Esophagus squamous epithelium (tissue), 5 donors: ENCODE results near the gene BAD. TPM values are rescaled to one million over a fixed set of nuclear protein-coding genes. Genes with fewer than 3 reads are reported as not detected.
A peak's percentile ranks its signal among the peaks of the same experiment; 100 is the strongest.

ENCODE experiments used
- DNase-seq: peaks from one replicate; lab custom pipeline; 2025; lab: John Stamatoyannopoulos, UW
- H3K27ac ChIP-seq, 4 donors: fragments of 200-600 bp; sonication (generic); one replicate each; pipeline ENCODE4 v1.5.1; 2016 to 2019; ENCODE audit warnings: mild to moderate bottlenecking in 1 of 4
- H3K27me3 ChIP-seq, 4 donors: fragments of 200-600 bp; sonication (generic); 1 replicate in 3 of 4; 2 replicates in 1 of 4; pipeline versions ENCODE4 v1.5.1 to v1.6.0; 2017 to 2021; ENCODE audit warnings: antibody characterized with exemption in 1 of 4
- H3K36me3 ChIP-seq, 3 donors: fragments of 200-600 bp; sonication (generic); one replicate each; pipeline ENCODE4 v1.5.1; 2016 to 2019
- H3K4me1 ChIP-seq, 3 donors: fragments of 200-600 bp; sonication (generic); one replicate each; pipeline ENCODE4 v1.5.1; 2017 to 2019
- H3K4me3 ChIP-seq, 4 donors: fragments of 200-600 bp; sonication (generic); 1 replicate in 3 of 4; 2 replicates in 1 of 4; pipeline ENCODE4 v1.5.1; 2016 to 2019; ENCODE audit warnings: mild to moderate bottlenecking in 2 of 4, moderate library complexity in 1 of 4
- H3K9me3 ChIP-seq, 3 donors: fragments of 200-600 bp; sonication (generic); one replicate each; pipeline ENCODE4 v1.5.1; 2016 to 2019
- POLR2A ChIP-seq, 4 donors: fragments of 450-650 bp; IDR thresholded peaks; one replicate each; pipeline ENCODE4 v1.6.1; 2017; ENCODE audit warnings: antibody characterized with exemption in 4 of 4, mild to moderate bottlenecking in 4 of 4, moderate library complexity in 3 of 4
- WGBS, 2 donors: methylation state at CpG; one replicate each; pipeline ENCODE4 v1.1.5; 2018; 5-methylcytosine and 5-hydroxymethylcytosine counted together
- intact Hi-C: fragments of 100-400 bp; cut with DNase I; formaldehyde crosslinking; loops from one replicate; pipeline ENCODE4 v1.15.0; 2022
- total RNA-seq, 4 donors: library from RNA; depleted of rRNA; stranded (reverse); fragments of >200 nt; gene quantifications; one replicate each; pipeline ENCODE4 v1.1.0, GENCODE V29; 2016
- TF ChIP-seq, protein P1 (sequence below), 6 experiments: fragments of 450-650 bp in 4 of 6; fragments of 200-600 bp in 2 of 6; sonication (generic) in 2 of 6; IDR thresholded peaks; one replicate each; pipeline ENCODE4 v1.5.1; 2016 to 2019; ENCODE audit warnings: antibody characterized with exemption in 6 of 6, mild to moderate bottlenecking in 4 of 6, moderate library complexity in 4 of 6
- donor health status: DM: yes; HTN: yes; CAD: no.

The BAD gene
- total RNA-seq, 4 donors from 2014 or later, result 49.4 to 86.5 (median 72.9) TPM

DNA sequence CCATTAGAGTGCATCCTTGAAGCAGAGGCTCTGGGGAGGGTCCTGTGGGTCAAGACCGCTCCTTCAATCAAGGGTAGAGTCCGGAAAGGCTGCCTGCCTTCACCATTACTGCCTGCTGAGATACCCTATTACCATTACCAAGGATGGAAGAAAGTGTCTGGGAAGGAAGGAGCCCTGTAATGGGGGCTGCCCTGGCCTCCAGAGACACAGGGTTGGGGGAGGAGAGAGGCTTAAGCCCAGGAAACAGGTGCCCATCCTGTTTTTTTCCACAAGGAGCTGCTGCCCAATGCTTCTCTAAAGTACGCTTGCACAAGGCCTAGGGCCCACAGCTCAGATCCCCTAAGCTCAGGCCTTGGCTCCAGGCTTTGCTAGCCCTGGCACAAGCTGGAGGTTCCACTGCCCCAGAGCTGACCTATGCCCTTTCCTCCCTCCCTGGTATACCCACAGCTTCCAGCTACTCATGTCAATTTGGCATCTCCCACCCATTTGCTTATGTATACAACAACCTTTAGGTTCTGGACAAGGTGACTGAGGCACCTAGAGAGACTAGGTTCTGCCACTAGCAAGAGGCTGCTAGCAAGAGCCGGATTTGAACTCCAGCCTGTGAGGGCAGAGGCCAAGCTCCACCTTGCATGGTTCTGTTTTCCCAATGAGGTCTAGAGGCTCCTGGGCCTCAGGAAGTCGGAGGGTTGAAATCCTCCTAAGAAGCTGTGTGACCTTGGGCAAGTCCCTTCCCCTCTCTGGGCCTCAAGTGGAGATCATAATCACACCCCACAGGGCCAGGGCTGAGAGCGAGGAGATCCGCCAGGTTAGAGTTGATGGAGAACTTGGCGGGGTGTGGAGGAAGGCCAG lies 34.7 kb downstream of the BAD start:
- H3K36me3 ChIP-seq, result peaks cover 0 to 13% (median 6%) of the 10 kb centered on the region in 3 donors
- no peak for DNase-seq
- intact Hi-C loops, result no loop called here
- WGBS, 2 donors, result 83 to 93% methylated on average over 3 to 4 of the region's 8 CpGs
- TF ChIP-seq, protein P1, sequence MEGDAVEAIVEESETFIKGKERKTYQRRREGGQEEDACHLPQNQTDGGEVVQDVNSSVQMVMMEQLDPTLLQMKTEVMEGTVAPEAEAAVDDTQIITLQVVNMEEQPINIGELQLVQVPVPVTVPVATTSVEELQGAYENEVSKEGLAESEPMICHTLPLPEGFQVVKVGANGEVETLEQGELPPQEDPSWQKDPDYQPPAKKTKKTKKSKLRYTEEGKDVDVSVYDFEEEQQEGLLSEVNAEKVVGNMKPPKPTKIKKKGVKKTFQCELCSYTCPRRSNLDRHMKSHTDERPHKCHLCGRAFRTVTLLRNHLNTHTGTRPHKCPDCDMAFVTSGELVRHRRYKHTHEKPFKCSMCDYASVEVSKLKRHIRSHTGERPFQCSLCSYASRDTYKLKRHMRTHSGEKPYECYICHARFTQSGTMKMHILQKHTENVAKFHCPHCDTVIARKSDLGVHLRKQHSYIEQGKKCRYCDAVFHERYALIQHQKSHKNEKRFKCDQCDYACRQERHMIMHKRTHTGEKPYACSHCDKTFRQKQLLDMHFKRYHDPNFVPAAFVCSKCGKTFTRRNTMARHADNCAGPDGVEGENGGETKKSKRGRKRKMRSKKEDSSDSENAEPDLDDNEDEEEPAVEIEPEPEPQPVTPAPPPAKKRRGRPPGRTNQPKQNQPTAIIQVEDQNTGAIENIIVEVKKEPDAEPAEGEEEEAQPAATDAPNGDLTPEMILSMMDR (IDR thresholded peaks at IDR 0.05), result no peak
- TF ChIP-seq POLR2A (IDR thresholded peaks at IDR 0.05), result no peak
- H3K27me3 ChIP-seq, result no peaks in the 10 kb centered on the region
- no peak overlapping the region for H3K4me3 ChIP-seq
- H3K9me3 ChIP-seq, result no peaks in the 10 kb centered on the region
- no peak overlapping the region for H3K27ac ChIP-seq
- H3K4me1 ChIP-seq, result peaks cover 41 to 75% (median 55%) of the 10 kb centered on the region in 3 donors

DNA sequence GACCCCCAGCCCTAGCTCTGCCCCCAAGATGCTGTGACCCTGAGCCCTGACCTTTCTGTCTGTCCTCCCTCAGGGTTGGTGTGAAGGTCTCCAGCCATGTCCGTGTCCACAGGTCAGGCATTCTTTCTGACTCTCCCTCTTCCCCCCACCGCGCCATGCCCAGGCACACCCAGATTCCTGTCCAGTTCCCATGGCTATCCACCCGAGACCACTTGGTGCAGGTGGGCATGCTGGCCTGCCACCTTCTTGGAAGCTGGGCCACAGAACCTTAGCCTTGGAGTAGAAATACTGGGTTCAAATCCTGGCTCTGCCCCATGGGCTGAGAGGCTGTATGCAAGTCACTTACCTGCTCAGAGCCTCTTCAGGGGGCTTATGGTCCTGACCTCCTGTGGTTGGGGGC lies 35.4 kb downstream of the BAD start:
- TF ChIP-seq, protein P1 (IDR thresholded peaks at IDR 0.05), result no peak
- no peak for TF ChIP-seq POLR2A (IDR thresholded peaks at IDR 0.05)
- intact Hi-C loops, result no loop called here
- Histone ChIP-seq H3K9me3 (no peaks in the 10 kb centered on the region), H3K36me3 (peaks cover 0 to 13% (median 0%) of the 10 kb centered on the region in 3 donors), H3K27me3 (no peaks in the 10 kb centered on the region), H3K27ac (no peak overlapping the region), H3K4me3 (no peak overlapping the region), H3K4me1 (peaks cover 44 to 79% (median 60%) of the 10 kb centered on the region in 3 donors)
- no peak for DNase-seq
- WGBS, 2 donors, result 92 to 100% methylated on average over 4 of the region's 4 CpGs

DNA sequence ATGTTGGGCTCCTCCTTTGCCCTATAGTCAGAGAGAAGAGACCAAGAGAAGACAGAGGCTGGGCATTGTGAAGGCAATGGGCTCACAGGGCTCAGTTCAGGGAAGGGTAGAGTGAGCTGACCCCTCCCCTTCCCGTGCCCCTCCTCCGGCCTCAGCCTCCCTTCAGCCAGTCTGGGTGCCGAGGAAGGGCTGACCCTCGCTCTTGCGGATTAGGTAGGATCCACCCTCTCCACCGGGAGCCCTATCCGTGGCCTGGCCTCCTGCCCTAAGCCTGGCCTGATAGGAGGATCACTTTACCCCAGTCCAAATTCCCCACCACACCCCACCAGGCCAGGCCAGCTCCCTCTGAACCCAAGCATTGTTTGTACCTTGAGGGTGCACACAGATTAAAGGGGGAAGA lies 35.9 kb downstream of the BAD start:
- 79% methylated on average over 6 of the region's 7 CpGs; no CpG with 5 or more reads in 1 of the 2 donors for WGBS, 2 donors
- DNase-seq, result no peak
- H3K4me1 ChIP-seq, result peaks cover 46 to 79% (median 59%) of the 10 kb centered on the region in 3 donors
- TF ChIP-seq, protein P1 (IDR thresholded peaks at IDR 0.05), result no peak
- TF ChIP-seq POLR2A (IDR thresholded peaks at IDR 0.05), result no peak
- H3K27ac ChIP-seq, result no peak overlapping the region
- intact Hi-C loops, result no loop called here
- peaks cover 0 to 15% (median 0%) of the 10 kb centered on the region in 3 donors for H3K36me3 ChIP-seq
- H3K4me3 ChIP-seq, result no peak overlapping the region
- no peaks in the 10 kb centered on the region for H3K27me3 ChIP-seq
- no peaks in the 10 kb centered on the region for H3K9me3 ChIP-seq

DNA sequence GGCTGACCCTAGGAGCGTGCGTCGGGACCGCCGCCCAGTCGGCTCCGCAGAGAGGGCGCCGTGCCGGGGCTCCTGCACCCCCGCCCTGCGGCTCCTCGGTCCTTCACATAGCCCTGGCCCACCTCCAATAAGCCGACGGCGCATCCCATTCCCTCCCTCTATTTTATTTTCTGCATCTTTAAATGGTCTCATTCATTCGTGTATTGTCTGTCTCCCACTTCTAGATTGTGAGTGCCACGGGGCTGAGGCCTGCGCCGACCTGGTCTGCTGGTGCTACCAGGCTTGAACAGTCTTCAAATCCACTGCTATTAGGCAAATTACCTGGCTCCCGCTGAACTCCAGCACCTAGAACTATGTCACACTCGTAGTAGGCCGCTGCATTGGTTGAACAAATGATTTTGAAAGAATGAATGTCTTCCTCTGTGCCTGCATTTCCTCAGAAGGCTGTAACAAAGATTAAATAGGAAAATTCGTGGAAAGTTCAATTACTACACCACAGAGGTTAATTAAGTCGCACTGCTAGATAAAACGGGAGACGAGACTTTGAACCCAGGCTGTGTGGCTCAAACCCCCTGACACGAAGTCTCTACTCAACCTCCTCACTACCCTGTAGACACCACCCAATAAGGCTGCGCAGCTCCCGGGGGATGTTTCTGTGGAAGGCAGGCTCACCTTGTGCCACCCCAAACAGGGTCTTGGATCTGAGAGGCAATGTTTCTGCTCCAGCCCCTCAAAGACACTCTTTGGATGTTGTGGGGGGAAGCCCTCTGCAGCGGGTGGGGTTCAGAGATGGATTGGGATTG lies 36.5 kb downstream of the BAD start:
- H3K4me3 ChIP-seq, result peak overlapping the region; percentile 44 to 88 (median 83)
- intact Hi-C loops, result no loop called here
- no peaks in the 10 kb centered on the region for H3K9me3 ChIP-seq
- H3K27me3 ChIP-seq, result no peaks in the 10 kb centered on the region
- H3K4me1 ChIP-seq, result peaks cover 46 to 79% (median 58%) of the 10 kb centered on the region in 3 donors
- WGBS, 2 donors, result 31 to 33% methylated on average over 29 to 30 of the region's 31 CpGs
- TF ChIP-seq, protein P1 (IDR thresholded peaks at IDR 0.05), result no peak
- TF ChIP-seq POLR2A (IDR thresholded peaks at IDR 0.05), result no peak
- DNase-seq, result no peak
- peak overlapping the region; percentile 89 to 96 (median 92) for H3K27ac ChIP-seq
- H3K36me3 ChIP-seq, result peaks cover 0 to 21% (median 0%) of the 10 kb centered on the region in 3 donors
